Measurements from ENCODE around the gene WDR76. TPM values are rescaled to one million over a fixed set of nuclear protein-coding genes. Genes with fewer than 3 reads are reported as not detected.
A peak's percentile ranks its signal among the peaks of the same experiment; 100 is the strongest.
"Not testable (repeated sequence)": the region's sequence is repeated elsewhere in the genome, so short reads cannot be mapped to it uniquely, and the experiment has no call there.

The WDR76 gene
- polyA plus RNA-seq, 1 experiment, result 1.5 TPM

DNA sequence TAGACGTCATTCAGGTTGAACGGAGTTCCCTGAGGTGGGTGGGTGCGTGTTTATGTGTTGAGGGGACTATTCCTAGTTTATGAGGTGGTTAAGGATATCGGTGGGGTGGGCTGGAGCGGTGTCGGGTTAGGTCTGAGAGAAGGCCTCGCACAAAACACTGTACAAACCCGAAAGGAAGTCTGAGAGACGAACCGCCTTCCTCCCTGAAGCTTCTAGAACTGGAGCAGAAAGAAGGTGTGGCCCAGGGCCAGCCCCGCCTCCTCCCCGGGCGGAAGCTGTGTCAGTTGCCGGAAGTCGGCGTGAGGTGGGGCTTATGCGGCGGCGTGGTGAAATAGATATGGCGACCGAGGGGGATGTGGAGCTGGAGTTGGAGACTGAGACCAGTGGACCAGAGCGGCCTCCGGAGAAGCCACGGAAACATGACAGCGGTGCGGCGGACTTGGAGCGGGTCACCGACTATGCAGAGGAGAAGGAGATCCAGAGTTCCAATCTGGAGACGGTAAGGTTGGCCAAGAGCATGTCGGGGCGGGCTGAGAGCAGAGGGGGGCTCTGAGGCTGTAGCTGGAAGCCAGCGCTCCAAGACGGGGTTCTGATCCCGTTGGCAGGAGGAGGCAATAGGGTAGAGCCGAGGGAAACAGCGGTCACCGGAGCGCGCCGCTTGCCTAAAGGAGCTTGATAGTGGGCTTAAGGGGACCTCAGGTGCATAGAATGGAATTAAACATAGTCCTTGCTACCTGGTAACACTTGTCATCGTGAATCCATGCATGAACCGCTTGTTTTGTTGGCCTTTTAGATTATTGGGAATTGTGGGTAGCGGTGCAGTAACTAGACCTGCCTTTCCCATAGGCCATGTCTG is 26.3 kb upstream of the WDR76 start, which contains the start of gene HYPK:
Gene HYPK, plus strand, starts transcription at position 314 of the 856 bp plus-strand sequence. Its CDS starts 24 bp downstream, at position 338.
- peak within 1 kb of the TSS; percentile 81 for H3K4me3 ChIP-seq (ENCODE audit: low read depth, low read length)
- H3K27me3 ChIP-seq (ENCODE audit: control insufficient read depth, insufficient read depth, low read length), result no peaks in the 10 kb centered on the region
- TF ChIP-seq, protein P1, sequence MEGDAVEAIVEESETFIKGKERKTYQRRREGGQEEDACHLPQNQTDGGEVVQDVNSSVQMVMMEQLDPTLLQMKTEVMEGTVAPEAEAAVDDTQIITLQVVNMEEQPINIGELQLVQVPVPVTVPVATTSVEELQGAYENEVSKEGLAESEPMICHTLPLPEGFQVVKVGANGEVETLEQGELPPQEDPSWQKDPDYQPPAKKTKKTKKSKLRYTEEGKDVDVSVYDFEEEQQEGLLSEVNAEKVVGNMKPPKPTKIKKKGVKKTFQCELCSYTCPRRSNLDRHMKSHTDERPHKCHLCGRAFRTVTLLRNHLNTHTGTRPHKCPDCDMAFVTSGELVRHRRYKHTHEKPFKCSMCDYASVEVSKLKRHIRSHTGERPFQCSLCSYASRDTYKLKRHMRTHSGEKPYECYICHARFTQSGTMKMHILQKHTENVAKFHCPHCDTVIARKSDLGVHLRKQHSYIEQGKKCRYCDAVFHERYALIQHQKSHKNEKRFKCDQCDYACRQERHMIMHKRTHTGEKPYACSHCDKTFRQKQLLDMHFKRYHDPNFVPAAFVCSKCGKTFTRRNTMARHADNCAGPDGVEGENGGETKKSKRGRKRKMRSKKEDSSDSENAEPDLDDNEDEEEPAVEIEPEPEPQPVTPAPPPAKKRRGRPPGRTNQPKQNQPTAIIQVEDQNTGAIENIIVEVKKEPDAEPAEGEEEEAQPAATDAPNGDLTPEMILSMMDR (IDR thresholded peaks at IDR 0.05; ENCODE audit: insufficient read depth, low read depth, low read length), result no peak
- peak; percentile 47 for DNase-seq (ENCODE audit: low read depth)
- CTCF ChIA-PET, result interaction anchor here (1.0 to 1.5 kb wide), 5 partner anchors 9 to 29 kb away, joined by 3 to 5 read pairs (median 3); partner anchors contain the start of gene ELL3
- POLR2A ChIA-PET, result interaction anchor here (0.9 kb wide), 1 partner anchor 24 kb away, joined by 3 read pairs; the partner anchor contains the start of gene MFAP1
- peaks cover 15% of the 10 kb centered on the region for H3K36me3 ChIP-seq (ENCODE audit: control insufficient read depth, insufficient read depth, low read length)

GRCh38 chr15:43802676-43803075 is 24.1 kb upstream of the WDR76 start:
- H3K27me3 ChIP-seq (ENCODE audit: control insufficient read depth, insufficient read depth, low read length); POLR2A ChIA-PET; H3K4me3 ChIP-seq (ENCODE audit: low read depth, low read length); H3K36me3 ChIP-seq (ENCODE audit: control insufficient read depth, insufficient read depth, low read length); DNase-seq (ENCODE audit: low read depth): not testable (repeated sequence)
- CTCF ChIA-PET, result interaction anchor here (0.9 to 1.1 kb wide), 2 partner anchors 12 to 22 kb away, joined by 3 to 4 read pairs; partner anchors contain the start of gene MFAP1

DNA sequence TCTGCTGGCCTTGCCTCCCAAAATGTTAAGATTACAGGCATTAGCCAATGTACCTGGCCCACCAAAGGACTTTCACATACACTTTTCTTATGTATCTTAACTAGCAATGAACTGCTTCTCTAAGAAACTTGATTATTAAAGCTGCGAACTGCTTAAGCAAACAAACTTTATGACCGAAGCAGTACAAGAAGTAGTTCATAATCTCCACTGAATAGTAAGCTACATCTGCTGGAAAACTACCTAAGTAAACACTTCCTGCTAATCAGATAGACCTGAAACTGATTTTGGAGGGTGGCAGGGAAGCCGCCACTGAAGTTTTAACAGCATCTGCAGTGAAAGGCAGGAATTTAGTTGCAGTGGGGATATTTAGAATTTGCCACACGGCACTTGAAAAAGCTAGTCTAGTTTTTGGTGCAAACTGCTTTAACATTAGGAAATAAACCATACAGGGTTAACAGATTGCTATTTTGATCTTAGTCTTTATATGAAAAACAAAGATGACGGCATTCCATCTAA is 18.3 kb upstream of the WDR76 start:
- no peak overlapping the region for H3K4me3 ChIP-seq (ENCODE audit: low read depth, low read length)
- DNase-seq (ENCODE audit: low read depth), result no peak
- H3K27me3 ChIP-seq (ENCODE audit: control insufficient read depth, insufficient read depth, low read length), result no peaks in the 10 kb centered on the region
- ChIA-PET CTCF (no interaction called here), POLR2A (no interaction called here)
- TF ChIP-seq, protein P1 (IDR thresholded peaks at IDR 0.05; ENCODE audit: insufficient read depth, low read depth, low read length), result no peak
- H3K36me3 ChIP-seq (ENCODE audit: control insufficient read depth, insufficient read depth, low read length), result peaks cover 27% of the 10 kb centered on the region

DNA sequence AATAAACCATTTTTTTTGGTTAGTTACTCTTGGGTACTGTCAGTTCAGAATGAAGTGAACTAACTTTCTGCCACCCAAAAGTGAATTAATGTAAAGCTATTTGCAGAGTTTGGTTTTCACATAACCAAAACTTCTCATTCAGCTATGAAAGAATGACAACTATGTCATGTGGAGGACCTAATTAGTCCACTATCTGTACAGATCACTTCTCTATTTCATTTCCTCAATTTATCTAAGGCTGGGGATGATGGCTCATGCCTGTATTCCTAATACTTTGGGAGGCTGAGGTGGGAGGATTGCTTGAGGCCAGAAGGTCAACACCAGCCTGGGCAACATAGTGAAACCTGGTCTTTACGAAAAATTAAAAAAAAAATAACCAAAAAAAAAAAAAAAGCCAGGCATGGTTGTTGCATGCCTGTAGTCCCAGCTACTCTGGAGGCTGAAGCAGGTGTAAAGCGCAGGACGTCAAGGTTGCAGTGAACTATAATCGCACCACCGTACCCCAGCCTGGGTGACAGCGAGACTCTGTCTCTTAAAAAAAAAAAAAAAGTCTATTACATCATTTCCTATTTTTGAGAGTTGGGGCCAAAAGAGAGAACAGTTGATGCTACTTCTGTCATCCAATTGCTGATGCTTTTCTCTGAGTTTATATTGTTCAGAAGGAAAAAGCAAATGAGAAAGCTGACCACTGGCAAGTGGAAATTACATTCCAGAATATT is 17.7 kb upstream of the WDR76 start:
- POLR2A ChIA-PET, result no interaction called here
- no peak overlapping the region for H3K4me3 ChIP-seq (ENCODE audit: low read depth, low read length)
- no peaks in the 10 kb centered on the region for H3K27me3 ChIP-seq (ENCODE audit: control insufficient read depth, insufficient read depth, low read length)
- TF ChIP-seq, protein P1 (IDR thresholded peaks at IDR 0.05; ENCODE audit: insufficient read depth, low read depth, low read length), result no peak
- DNase-seq (ENCODE audit: low read depth), result no peak
- peaks cover 27% of the 10 kb centered on the region for H3K36me3 ChIP-seq (ENCODE audit: control insufficient read depth, insufficient read depth, low read length)
- CTCF ChIA-PET, result interaction anchor here (1.3 kb wide), 1 partner anchor 8 kb away, joined by 3 read pairs; no protein-coding TSS in a partner anchor

DNA sequence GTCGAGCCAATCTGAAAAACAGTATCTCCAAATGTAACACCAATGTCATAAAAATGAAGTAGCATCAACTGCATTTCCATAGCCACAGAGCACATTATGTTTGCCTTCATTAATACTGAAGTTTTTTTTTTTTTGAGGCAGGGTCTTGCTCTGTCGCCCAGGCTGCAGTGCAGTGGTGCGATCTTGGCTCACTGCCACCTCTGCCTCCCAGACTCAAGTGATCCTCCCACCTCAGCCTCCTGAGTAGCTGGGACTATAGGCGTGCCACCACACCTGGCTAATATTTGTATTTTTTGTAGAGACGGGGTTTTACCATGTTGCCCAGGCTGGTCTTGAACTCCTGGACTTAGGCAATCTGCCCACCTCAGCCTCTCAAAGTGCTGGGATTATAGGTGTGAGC is 11.7 kb upstream of the WDR76 start:
- H3K4me3 ChIP-seq (ENCODE audit: low read depth, low read length); DNase-seq (ENCODE audit: low read depth); H3K27me3 ChIP-seq (ENCODE audit: control insufficient read depth, insufficient read depth, low read length); POLR2A ChIA-PET; CTCF ChIA-PET: not testable (repeated sequence)
- peaks cover 20% of the 10 kb centered on the region for H3K36me3 ChIP-seq (ENCODE audit: control insufficient read depth, insufficient read depth, low read length)

DNA sequence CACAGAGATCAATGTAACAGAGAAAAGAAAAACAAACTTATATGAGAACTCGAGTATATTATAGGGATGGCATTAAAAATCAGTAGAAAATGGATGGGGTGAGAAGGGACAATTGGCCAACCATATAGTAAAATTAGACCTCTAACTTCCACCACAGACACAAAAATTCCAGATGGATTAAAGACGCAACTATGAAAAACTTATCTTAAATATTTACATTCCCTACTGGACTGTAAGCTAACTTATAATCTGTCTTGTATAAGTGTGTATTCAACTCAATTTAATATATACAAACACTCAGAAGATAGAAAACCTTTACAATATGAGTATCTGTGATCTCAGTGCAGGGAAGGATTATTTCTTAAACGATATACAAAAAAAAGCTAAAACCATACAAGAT is 5.3 kb upstream of the WDR76 start:
- ChIA-PET CTCF (interaction anchor here (0.8 to 1.9 kb wide), 2 partner anchors 21 to 44 kb away, joined by 3 to 4 read pairs; partner anchors contain the start of genes ELL3 and HYPK), POLR2A (no interaction called here)
- no peak for DNase-seq (ENCODE audit: low read depth)
- Histone ChIP-seq H3K36me3 (ENCODE audit: control insufficient read depth, insufficient read depth, low read length) (no peaks in the 10 kb centered on the region; the same call in none of the 2 replicates), H3K27me3 (ENCODE audit: control insufficient read depth, insufficient read depth, low read length) (no peaks in the 10 kb centered on the region), H3K4me3 (ENCODE audit: low read depth, low read length) (no peak overlapping the region)
- TF ChIP-seq, protein P1 (IDR thresholded peaks at IDR 0.05; ENCODE audit: insufficient read depth, low read depth, low read length), result no peak
